HG02623 (cell line): ENCODE measurements around the gene MCRIP1.
"Not testable (repeated sequence)": the region's sequence is repeated elsewhere in the genome, so short reads cannot be mapped to it uniquely, and the experiment has no call there.

Experiments
- ATAC-seq: cut with Tn5 transposase; IDR thresholded peaks from one replicate; pipeline ENCODE4 v1.9.1; 2021; ENCODE audit warnings: moderate library complexity; ENCODE audit not compliant: unreplicated experiment

Gene MCRIP1

DNA sequence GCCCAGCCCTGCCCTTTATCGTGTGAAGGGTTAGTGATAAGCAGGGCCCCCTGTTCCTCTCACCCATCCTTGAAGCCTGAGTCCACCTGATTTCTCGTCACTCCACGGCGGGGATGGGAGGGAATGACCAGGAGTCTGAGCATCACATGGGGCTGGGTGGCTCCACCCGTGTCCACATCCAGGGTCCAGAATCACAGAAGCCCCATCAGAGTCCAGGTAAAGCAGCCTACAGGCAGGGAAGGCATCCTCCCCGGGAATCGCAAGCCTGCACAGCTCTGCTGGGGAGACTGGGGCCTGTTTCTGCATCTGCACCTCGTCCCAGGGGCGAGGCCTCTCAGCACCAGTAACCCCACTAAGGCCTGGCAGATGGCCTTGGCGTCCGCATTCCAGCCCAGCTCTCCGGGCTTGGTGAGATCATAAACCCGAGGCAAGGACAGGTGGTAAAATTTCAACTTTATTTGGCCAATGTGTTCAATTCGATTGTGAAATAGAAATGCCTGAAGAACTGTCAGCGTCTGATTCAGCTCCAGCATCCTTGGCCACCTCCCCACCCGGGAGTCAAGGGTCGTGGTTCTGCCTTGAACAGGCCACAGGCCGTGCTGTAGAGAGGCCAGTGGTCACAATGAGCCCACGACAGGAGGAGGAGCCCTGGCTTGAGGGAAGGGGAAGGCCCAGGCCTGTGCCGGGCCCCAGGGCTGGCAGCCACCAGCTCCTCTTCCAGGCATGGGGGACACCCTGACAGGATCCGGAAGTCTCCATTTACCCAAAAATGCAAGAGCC lies 9.8 kb upstream of the MCRIP1 start:
- no peak for ATAC-seq

DNA sequence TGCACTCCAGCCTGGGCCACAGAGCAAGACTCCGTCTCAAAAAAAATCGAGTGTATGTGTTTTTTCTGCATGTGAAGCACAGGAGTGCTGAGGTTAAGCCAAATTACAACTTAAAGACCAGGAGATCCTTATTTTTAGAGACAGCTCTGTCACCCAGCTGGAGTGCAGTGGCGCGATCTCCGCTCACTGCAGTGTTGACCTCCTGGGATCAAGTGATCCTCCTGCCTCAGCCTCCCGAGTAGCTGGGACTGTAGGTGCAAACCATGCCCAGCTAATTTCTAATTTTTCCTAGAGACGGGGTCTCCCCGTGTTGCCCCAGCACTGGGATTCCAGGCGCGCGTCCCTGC lies 9.3 kb upstream of the MCRIP1 start:
- no peak for ATAC-seq

DNA sequence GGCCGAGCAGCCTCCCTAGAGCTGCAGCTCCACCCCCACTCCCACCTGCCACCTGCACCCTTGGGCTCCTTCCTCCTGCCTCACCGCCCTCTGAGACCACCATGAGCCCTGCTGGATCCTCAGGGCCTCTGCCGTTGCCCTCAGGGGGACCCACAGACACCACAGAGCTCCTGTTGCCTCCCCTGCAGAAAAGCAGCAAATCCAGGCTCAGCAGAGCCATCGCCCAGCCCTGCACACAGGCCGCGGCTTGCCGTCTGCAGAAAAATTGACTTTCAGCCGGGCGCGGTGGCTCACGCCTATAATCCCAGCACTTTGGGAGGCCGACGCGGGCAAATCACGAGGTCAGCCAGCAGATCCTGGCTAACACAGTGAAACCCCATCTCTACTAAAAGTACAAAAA lies 8.8 kb upstream of the MCRIP1 start:
- ATAC-seq: no peak

- ATAC-seq: no peak
Measured at GRCh38 chr17:81840826-81841778, 8.0 kb upstream of the MCRIP1 start.

DNA sequence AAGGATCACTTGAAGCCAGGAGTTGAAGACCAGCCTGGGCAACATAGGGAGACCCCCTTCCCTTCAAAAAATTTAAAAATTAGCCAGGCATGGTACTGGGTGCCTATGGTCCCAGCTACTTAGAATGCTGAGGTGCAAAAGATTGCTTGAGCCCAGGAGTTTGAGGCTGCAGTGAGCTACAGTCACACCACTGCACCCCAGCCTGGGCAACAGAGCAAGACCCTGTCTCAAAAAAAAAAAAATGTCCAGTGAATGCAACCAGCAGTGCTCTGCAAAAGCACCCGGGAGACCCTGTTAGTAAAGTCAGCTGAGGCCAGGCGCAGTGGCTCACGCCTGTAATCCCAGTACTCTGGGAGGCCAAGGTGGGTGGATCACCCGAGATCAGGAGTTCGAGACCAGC lies 7.0 kb upstream of the MCRIP1 start:
- ATAC-seq: not testable (repeated sequence)

DNA sequence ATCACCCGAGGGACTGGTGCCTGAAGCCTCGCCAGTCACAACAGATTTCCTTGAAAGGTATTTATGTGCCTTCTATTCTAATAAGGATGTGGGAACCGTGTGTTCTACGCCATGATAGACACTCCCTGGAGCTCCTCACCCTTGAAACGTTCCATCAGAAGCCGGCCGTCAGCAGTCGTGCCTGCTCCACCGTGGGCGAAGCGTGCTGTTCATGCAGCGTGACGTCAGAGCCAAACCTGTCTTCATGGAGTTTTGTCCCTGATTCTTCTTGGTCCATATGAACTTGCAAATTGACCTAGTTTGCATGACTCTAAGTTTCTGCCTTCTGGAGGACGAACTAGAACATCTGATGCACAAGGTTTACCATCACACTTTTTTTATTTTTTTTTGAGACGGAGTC lies 6.2 kb upstream of the MCRIP1 start:
- no peak for ATAC-seq

GRCh38 chr17:81838753-81839255 lies 5.7 kb upstream of the MCRIP1 start:
- no peak for ATAC-seq

GRCh38 chr17:81837641-81838040 lies 4.5 kb upstream of the MCRIP1 start:
- ATAC-seq: no peak

DNA sequence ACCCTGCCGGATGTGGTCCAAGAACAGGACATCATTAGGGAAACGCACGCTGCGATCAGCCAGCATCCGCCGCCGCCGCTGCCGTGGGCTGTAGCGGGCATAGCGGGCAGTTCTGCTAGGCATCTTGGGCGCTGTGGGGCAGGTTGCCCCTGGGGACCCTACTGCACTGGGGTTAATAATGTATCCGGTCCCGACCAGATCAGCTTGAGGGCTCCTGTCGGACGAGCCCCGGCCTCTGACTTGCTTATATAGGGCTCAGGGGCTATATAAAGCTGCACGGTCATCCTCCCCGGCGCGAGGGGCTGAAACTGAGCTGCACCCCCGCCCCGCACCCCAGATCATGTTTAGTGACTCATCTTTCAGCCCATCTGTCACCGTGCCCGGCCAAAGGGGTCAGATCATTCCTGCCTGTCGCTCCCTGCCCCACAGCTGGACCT lies 1.8 kb upstream of the MCRIP1 start, which contains the start of gene PPP1R27:
TSS of gene PPP1R27 (minus strand) at position 220 of the 437 bp plus-strand sequence. CDS start at position 123, 97 bp downstream.
- no peak for ATAC-seq

DNA sequence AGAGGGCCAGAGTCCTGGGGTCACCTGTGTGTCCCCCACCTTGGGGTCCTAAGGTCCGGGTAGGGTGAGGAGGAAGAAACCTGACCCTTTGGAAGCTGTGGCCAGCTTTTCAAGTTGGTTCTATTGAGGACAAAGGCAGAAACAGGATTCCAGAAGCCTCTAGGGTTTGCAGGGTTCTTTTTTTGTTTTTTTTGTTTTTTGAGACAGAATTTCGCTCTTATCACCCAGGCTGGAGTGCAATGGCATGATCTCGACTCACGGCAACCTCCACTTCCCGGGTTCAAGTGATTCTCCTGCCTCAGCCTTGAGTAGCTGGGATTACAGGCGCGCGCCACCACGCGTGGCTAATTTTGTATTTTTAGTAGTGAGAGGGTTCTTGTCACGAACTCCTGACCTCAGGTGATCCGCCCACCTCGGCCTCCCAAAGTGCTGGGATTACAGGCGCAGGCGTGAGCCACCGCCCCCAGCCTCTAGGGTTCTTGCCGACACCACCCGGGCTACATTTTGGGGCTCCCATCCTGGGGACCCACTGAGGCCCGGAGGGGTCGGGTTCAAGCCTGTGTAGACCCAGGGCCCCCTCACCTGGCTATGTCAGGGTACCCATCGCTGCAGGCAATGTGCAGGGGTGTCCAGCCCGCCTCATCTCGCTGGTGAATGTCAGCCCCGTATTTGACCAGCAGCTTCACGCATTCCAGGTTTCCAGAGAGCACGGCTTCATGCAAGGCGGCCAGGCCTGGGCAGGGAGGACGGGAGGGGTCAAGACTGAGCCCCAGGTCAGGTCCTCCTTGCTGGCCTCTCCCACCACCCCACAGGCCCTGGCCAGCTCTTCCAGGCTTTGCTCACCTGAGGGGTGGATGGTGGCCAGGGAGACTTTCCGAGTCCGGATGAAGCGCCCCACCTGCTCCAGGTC lies 1.1 kb upstream of the MCRIP1 start:
- ATAC-seq: no peak

- ATAC-seq: no peak
Measured at GRCh38 chr17:81832608-81833159, 407 bp downstream of the MCRIP1 start.

DNA sequence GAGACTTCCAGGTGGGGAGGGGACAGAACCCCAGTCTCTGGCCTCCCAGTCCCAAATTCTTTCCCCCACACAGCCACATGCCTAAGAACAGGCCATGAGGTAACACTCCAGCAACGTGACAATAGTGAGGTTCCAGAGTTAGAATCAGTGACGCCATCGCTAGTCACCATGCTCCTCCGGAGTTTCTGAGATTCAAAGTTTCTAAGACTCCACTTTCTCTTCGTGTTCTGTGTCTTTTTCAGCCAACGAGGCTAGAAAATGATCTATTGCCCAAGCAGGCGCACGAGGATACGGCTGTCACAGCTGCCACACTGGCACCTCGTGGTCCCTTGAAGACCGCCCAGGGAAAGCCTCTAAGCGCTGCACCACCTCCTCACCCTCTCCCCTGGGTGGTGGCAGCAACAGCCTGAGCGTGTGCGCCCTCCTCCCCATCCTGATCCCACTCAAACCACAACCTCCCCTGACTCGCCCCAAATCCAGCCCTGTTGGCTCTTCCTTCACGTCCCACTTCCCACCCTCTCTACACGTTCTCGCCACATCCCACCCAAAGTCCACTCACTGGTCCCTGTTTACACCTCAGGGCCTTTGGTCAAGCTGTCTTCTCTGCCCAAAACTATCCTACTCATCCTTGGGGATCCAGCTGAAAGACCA lies 1.0 kb downstream of the MCRIP1 start:
- ATAC-seq: no peak

DNA sequence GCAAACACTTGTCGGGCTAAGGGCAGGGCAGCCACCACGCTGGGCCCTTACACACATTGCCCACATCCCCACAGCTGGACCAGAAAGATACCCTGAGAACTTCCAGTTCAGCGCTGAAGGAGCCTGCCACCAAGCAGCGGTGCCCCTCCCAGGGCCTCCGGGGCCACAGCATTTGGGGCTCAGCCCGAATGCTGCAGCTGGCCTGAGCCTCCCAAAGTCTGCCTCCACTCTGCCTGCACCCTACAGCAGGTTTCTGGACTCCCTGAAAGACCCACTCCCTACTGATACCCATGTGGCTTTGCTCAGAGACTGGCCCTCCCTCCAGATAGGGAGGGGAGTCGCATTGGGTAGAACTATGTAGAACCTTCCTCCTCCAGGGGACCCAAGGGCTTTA lies 1.5 kb downstream of the MCRIP1 start:
- no peak for ATAC-seq

DNA sequence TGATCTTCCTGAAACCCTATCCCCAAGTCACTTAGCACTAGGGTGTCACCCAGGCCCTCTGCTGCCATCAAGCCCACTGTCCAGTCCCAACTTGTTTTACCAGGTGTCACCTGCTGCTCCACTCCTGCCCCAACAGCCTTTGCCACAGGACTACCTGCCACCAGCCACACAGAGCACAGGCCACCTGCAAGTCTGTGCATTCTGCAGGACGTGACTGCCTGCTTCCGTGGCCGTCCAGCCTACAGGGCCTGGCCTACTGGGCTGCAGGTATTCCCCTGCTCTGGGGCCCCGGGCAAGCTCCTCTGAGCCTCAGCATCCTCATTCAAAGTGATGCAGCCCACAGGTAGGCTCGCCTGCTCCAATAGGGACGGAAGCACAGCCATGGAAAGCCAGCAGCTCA lies 3.2 kb downstream of the MCRIP1 start:
- no peak for ATAC-seq

DNA sequence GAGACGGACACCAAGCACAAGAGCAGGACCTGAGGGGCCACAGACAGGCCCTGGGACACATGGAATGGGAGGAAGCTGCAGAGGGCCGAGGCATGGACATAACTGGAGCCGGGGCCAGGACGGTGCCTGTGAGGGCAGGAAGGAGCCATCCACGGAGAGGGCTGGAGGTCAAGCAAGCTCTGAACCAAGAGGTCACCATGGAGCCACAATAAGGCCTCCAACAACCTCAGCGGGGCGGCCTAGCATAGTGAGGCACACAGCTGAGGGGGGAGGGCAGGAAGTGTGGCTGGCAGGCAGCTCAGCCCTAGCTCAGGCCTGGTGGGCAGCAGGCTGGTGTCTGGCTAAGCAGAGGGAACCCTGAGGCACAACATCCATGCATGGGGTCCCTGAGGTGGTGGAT lies 4.4 kb downstream of the MCRIP1 start:
- no peak for ATAC-seq

GRCh38 chr17:81825841-81826466 lies 7.1 kb downstream of the MCRIP1 start:
- no peak for ATAC-seq

DNA sequence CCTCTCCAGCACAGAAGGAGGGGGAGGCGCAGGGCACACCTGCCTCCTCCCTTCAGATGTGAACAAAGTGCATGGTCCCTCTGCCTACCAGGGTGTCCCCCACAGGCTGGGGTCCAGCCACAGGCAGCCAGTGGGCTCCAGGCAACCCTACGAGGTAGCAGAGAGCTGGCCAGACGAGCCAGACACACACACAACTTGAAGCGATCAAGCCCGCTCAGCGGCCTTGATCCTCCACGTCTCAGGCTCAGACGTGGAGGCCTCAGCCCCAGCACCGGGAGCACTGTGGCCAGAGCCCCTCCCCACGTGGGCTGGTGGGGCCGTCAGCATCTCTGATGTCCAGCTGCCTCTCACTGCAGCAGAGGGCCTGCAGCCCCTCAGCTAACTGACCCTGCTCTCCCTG lies 8.5 kb downstream of the MCRIP1 start:
- ATAC-seq: no peak

DNA sequence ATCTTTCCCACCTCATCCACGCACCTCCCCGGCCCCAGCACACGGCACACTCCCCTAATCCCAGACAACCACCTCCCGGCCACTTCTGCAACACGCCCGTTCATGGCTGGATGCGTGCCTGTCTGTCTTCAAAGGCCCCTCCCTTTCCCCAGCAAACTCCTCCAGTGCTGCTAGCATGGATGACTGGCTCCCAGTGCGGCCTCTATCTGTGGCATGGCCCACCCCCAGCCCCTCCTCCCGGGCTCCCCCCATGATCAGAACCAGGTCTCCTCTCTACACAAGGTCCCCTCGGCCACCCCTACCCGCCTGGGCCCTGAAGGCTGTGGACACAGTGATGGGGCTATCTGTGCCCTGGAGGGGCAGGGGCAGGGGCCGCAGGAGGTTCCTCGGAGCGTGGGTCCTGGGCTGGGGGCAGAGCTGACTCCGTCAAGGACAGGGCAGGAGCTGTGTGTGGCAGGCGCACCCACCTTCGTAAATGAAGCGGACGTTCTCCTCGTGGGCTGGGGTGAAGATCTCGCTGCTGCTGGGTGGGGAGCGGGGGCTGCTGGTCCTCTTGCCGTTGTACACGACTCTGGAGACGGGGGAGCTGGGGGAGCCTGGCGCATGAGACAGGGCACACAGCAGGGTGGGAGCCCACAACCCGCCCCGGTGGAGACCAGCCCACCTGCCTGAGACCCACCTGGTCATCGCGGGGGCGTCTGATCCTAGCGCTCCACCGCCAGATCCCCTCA lies 9.1 kb downstream of the MCRIP1 start:
- ATAC-seq: no peak
